Activated CD4-positive, alpha-beta T cell treated with anti-CD3 and anti-CD28 coated beads, Interleukin-2, amount 50 U/mL, for 24 hours (primary cell): Measurements from ENCODE around the gene MED26.
A peak's percentile ranks its signal among the peaks of the same experiment; 100 is the strongest.

Experiments used
- DNase-seq, 2 donors: peaks; one replicate each; pipeline ENCODE4 v3.0.0-alpha.2; 2020; ENCODE audit warnings: low read depth in 1 of 2, low spot score in 1 of 2

The MED26 gene

GRCh38 chr19:16542045-16542909, 85.7 kb downstream of the MED26 start, which contains the start of gene CHERP:
TSS of gene CHERP (minus strand) at chr19:16542437. CDS start at chr19:16542378, 59 bp downstream.
- peak; percentile 82 to 90 for DNase-seq

GRCh38 chr19:16541526-16542044, 86.4 kb downstream of the MED26 start:
- no peak for DNase-seq

GRCh38 chr19:16540948-16541347, 87.1 kb downstream of the MED26 start:
- DNase-seq = no peak

GRCh38 chr19:16537111-16537510, 90.9 kb downstream of the MED26 start:
- DNase-seq = no peak

GRCh38 chr19:16536130-16536529, 91.9 kb downstream of the MED26 start:
- no peak for DNase-seq

GRCh38 chr19:16535381-16535780, 92.6 kb downstream of the MED26 start:
- DNase-seq = no peak

GRCh38 chr19:16532440-16533234, 95.4 kb downstream of the MED26 start:
- DNase-seq = no peak

GRCh38 chr19:16531380-16531669, 96.7 kb downstream of the MED26 start:
- DNase-seq = no peak

GRCh38 chr19:16530540-16531379, 97.2 kb downstream of the MED26 start:
- DNase-seq = no peak

GRCh38 chr19:16529466-16530144, 98.4 kb downstream of the MED26 start:
- DNase-seq = no peak

- no peak for DNase-seq
Observed at GRCh38 chr19:16527971-16528521, 100.0 kb downstream of the MED26 start.

- no peak for DNase-seq
Observed at GRCh38 chr19:16527334-16527935, 100.6 kb downstream of the MED26 start.

GRCh38 chr19:16525751-16526481, 102.1 kb downstream of the MED26 start:
- DNase-seq = no peak

GRCh38 chr19:16524991-16525734, 102.8 kb downstream of the MED26 start:
- DNase-seq = no peak
